Right hindlimb (tissue), 1 donor: Measurements from ENCODE around the gene IGF2BP1.
A peak's percentile ranks its signal among the peaks of the same experiment; 100 is the strongest.

ENCODE experiments used
- DNase-seq: peaks from one replicate; pipeline ENCODE4 v3.0.0-alpha.2; 2018

The IGF2BP1 gene

GRCh38 chr17:48997103-48997826, at the start of gene IGF2BP1:
TSS of gene IGF2BP1 (plus strand) at chr17:48997385. CDS start at chr17:48997746, 361 bp downstream.
- peak; percentile 78 for DNase-seq

GRCh38 chr17:48951572-48951971, 45.6 kb upstream of the IGF2BP1 start:
- DNase-seq, result no peak

GRCh38 chr17:48952904-48953303, 44.3 kb upstream of the IGF2BP1 start:
- DNase-seq, result no peak

GRCh38 chr17:48954300-48954755, 42.9 kb upstream of the IGF2BP1 start:
- DNase-seq, result no peak

- no peak for DNase-seq
These were observed 36.2 kb upstream of the IGF2BP1 start for GRCh38 chr17:48960834-48961515.

GRCh38 chr17:48961516-48962233, 35.5 kb upstream of the IGF2BP1 start:
- no peak for DNase-seq

GRCh38 chr17:48970224-48970623, 27.0 kb upstream of the IGF2BP1 start:
- no peak for DNase-seq

- DNase-seq, result no peak
These were observed 26.1 kb upstream of the IGF2BP1 start for GRCh38 chr17:48970865-48971687.

GRCh38 chr17:48972749-48973097, 24.5 kb upstream of the IGF2BP1 start:
- no peak for DNase-seq

- DNase-seq, result no peak
These were observed 23.4 kb upstream of the IGF2BP1 start for GRCh38 chr17:48973806-48974205.

GRCh38 chr17:48981927-48982539, 15.2 kb upstream of the IGF2BP1 start:
- DNase-seq, result no peak

- DNase-seq, result no peak
These were observed 11.5 kb upstream of the IGF2BP1 start for GRCh38 chr17:48985436-48986245.

GRCh38 chr17:48989100-48989499, 8.1 kb upstream of the IGF2BP1 start:
- DNase-seq, result no peak

GRCh38 chr17:48990882-48991357, 6.3 kb upstream of the IGF2BP1 start:
- DNase-seq, result no peak

GRCh38 chr17:48992444-48992843, 4.7 kb upstream of the IGF2BP1 start:
- DNase-seq, result no peak

GRCh38 chr17:48993305-48993704, 3.9 kb upstream of the IGF2BP1 start:
- no peak for DNase-seq

GRCh38 chr17:48993951-48994350, 3.2 kb upstream of the IGF2BP1 start:
- DNase-seq, result no peak

GRCh38 chr17:48994549-48995303, 2.5 kb upstream of the IGF2BP1 start:
- DNase-seq, result no peak

- DNase-seq, result peak; percentile 46
These were observed 1.7 kb upstream of the IGF2BP1 start for GRCh38 chr17:48995304-48995973.
